ENCODE results near the gene MED27.
A peak's percentile ranks its signal among the peaks of the same experiment; 100 is the strongest.

MED27 gene

GRCh38 chr9:132043708-132044107 lies 36.0 kb downstream of the MED27 start:
- DNase-seq (ENCODE audit: low spot score), result no peak

GRCh38 chr9:132042324-132042723 lies 37.3 kb downstream of the MED27 start:
- no peak for DNase-seq (ENCODE audit: low spot score)

GRCh38 chr9:132041798-132042197 lies 37.9 kb downstream of the MED27 start:
- DNase-seq (ENCODE audit: low spot score), result peak; percentile 68

GRCh38 chr9:132040808-132041207 lies 38.9 kb downstream of the MED27 start:
- DNase-seq (ENCODE audit: low spot score), result no peak

GRCh38 chr9:132040246-132040645 lies 39.4 kb downstream of the MED27 start:
- DNase-seq (ENCODE audit: low spot score), result no peak

GRCh38 chr9:132039284-132039683 lies 40.4 kb downstream of the MED27 start:
- no peak for DNase-seq (ENCODE audit: low spot score)

- no peak for DNase-seq (ENCODE audit: low spot score)
Observed at GRCh38 chr9:132037458-132037857, 42.2 kb downstream of the MED27 start.

GRCh38 chr9:132036521-132036920 lies 43.1 kb downstream of the MED27 start:
- no peak for DNase-seq (ENCODE audit: low spot score)

GRCh38 chr9:132035679-132036078 lies 44.0 kb downstream of the MED27 start:
- DNase-seq (ENCODE audit: low spot score), result no peak

GRCh38 chr9:132032238-132032950 lies 47.3 kb downstream of the MED27 start:
- DNase-seq (ENCODE audit: low spot score), result no peak

- no peak for DNase-seq (ENCODE audit: low spot score)
Observed at GRCh38 chr9:132031467-132032237, 48.0 kb downstream of the MED27 start.

GRCh38 chr9:132030626-132031325 lies 48.9 kb downstream of the MED27 start:
- no peak for DNase-seq (ENCODE audit: low spot score)

- no peak for DNase-seq (ENCODE audit: low spot score)
Observed at GRCh38 chr9:132027752-132028663, 51.7 kb downstream of the MED27 start.

- DNase-seq (ENCODE audit: low spot score), result no peak
Observed at GRCh38 chr9:132026932-132027585, 52.6 kb downstream of the MED27 start.

- DNase-seq (ENCODE audit: low spot score), result no peak
Observed at GRCh38 chr9:132025766-132026165, 53.9 kb downstream of the MED27 start.

GRCh38 chr9:132024589-132024988 lies 55.1 kb downstream of the MED27 start:
- no peak for DNase-seq (ENCODE audit: low spot score)

GRCh38 chr9:132023419-132024180 lies 56.1 kb downstream of the MED27 start:
- DNase-seq (ENCODE audit: low spot score), result no peak

- DNase-seq (ENCODE audit: low spot score), result no peak
Observed at GRCh38 chr9:132020820-132021510, 58.7 kb downstream of the MED27 start.

GRCh38 chr9:132020272-132020671 lies 59.4 kb downstream of the MED27 start:
- DNase-seq (ENCODE audit: low spot score), result no peak

GRCh38 chr9:132019702-132020101 lies 60.0 kb downstream of the MED27 start:
- DNase-seq (ENCODE audit: low spot score), result no peak
